SK-N-SH (cell line): ENCODE results near the gene IQSEC3. TPM values are rescaled to one million over a fixed set of nuclear protein-coding genes. Genes with fewer than 3 reads are reported as not detected.
A peak's percentile ranks its signal among the peaks of the same experiment; 100 is the strongest.

Source experiments
- CTCF ChIA-PET: fragments of 300-600, 350-600 bp; formaldehyde crosslinking; extraction: SDS; loops from one replicate; lab custom pipeline; 2021; lab: Yijun Ruan, JAX
- POLR2A ChIA-PET: fragments of 350-600 bp; sonication (Branson Sonifier 250); formaldehyde crosslinking; extraction: SDS; loops from one replicate; lab custom pipeline; 2020; ENCODE audit warnings: antibody characterized with exemption, inconsistent platforms; lab: Yijun Ruan, JAX
- DNase-seq: peaks from one replicate; pipeline ENCODE4 v3.0.0; 2012
- H2AFZ ChIP-seq: fragments of 200-600 bp; sonication (generic); 2 replicates; pipeline ENCODE4 v1.8.1; 2016; ENCODE audit warnings: antibody characterized with exemption, mild to moderate bottlenecking, low read depth
- H3F3A ChIP-seq: fragments of 200-600 bp; sonication (generic); replicated peaks from 2 replicates; pipeline ENCODE3; 2016; ENCODE audit warnings: antibody characterized with exemption, mild to moderate bottlenecking; ENCODE audit not compliant: insufficient read depth
- H3K27ac ChIP-seq, 2 experiments: fragments of 200-500 bp in 1 of 2; fragments of 200-600 bp in 1 of 2; sonication (Bioruptor generic) in 1 of 2; sonication (generic), shearing (Covaris generic) in 1 of 2; 2 replicates each; pipeline versions ENCODE4 v1.5.1 to v1.6.1; 2014 to 2016; ENCODE audit warnings: low read depth in 2 of 2, inconsistent platforms in 1 of 2, low read length in 1 of 2, mild to moderate bottlenecking in 1 of 2, mixed read lengths in 1 of 2
- H3K27me3 ChIP-seq: fragments of 200-600 bp; sonication (generic), shearing (Covaris generic); 2 replicates; pipeline ENCODE4 v1.6.1; 2016; ENCODE audit warnings: mixed run types; ENCODE audit not compliant: insufficient read depth
- H3K36me3 ChIP-seq, 2 experiments: fragments of 200-500 bp in 1 of 2; fragments of 200-600 bp in 1 of 2; sonication (Bioruptor generic) in 1 of 2; sonication (generic) in 1 of 2; replicated peaks in 1 of 2; 2 replicates each; pipeline versions ENCODE3 to v1.5.1; 2014 to 2016; ENCODE audit warnings: low read length in 1 of 2, mild to moderate bottlenecking in 1 of 2; ENCODE audit not compliant: insufficient read depth in 2 of 2, control insufficient read depth in 1 of 2
- H3K4me1 ChIP-seq, 2 experiments: fragments of 200-500 bp in 1 of 2; fragments of 200-600 bp in 1 of 2; sonication (Bioruptor generic) in 1 of 2; sonication (generic), shearing (Covaris generic) in 1 of 2; 2 replicates each; pipeline versions ENCODE4 v1.5.1 to v1.6.1; 2014 to 2016; ENCODE audit warnings: low read depth in 1 of 2, low read length in 1 of 2, mixed run types in 1 of 2; ENCODE audit not compliant: insufficient read depth in 2 of 2, control insufficient read depth in 1 of 2
- H3K4me2 ChIP-seq: fragments of 200-600 bp; sonication (generic), shearing (Covaris generic); 2 replicates; pipeline ENCODE4 v1.6.1; 2017; ENCODE audit warnings: mixed run types
- H3K4me3 ChIP-seq, 2 experiments: fragments of 200-500 bp in 1 of 2; fragments of 200-600 bp in 1 of 2; sonication (Bioruptor generic) in 1 of 2; sonication (generic), shearing (Covaris generic) in 1 of 2; 2 replicates each; pipeline versions ENCODE4 v1.5.1 to v1.8.1; 2014 to 2016; ENCODE audit warnings: low read depth in 2 of 2, inconsistent platforms in 1 of 2, low read length in 1 of 2, mild to moderate bottlenecking in 1 of 2, mixed read lengths in 1 of 2, moderate library complexity in 1 of 2
- H3K79me2 ChIP-seq: fragments of 200-600 bp; sonication (generic); 2 replicates; pipeline ENCODE4 v1.8.1; 2017; ENCODE audit warnings: mild to moderate bottlenecking; ENCODE audit not compliant: insufficient read depth
- H3K9ac ChIP-seq: fragments of 200-600 bp; sonication (generic); 2 replicates; pipeline ENCODE4 v1.6.1; 2017; ENCODE audit warnings: mixed run types
- H3K9me2 ChIP-seq: fragments of 200-600 bp; sonication (generic); 2 replicates; pipeline ENCODE4 v1.6.1; 2017; ENCODE audit warnings: mixed run types
- H3K9me3 ChIP-seq: fragments of 200-600 bp; sonication (generic); 2 replicates; pipeline ENCODE4 v1.6.1; 2017; ENCODE audit warnings: mixed run types, mild to moderate bottlenecking, moderate library complexity
- H4K20me1 ChIP-seq: fragments of 200-600 bp; sonication (generic); 2 replicates; pipeline ENCODE4 v1.6.1; 2017; ENCODE audit warnings: mild to moderate bottlenecking, mixed run types; ENCODE audit not compliant: insufficient read depth
- ELF1 ChIP-seq: IDR thresholded peaks from 2 replicates; pipeline ENCODE4 v1.4.0; 2012
- EZH2phosphoT487 ChIP-seq: fragments of 200-600 bp; sonication (generic); IDR thresholded peaks from 2 replicates; pipeline ENCODE4 v1.6.1; 2017; ENCODE audit warnings: low read depth, mixed run types, mild to moderate bottlenecking, antibody characterized with exemption, moderate library complexity, borderline replicate concordance
- FOSL2 ChIP-seq: IDR thresholded peaks from 2 replicates; pipeline ENCODE4 v1.4.0; 2012; ENCODE audit warnings: low read depth, mild to moderate bottlenecking, moderate library complexity, borderline replicate concordance
- GABPA ChIP-seq: IDR thresholded peaks from 2 replicates; pipeline ENCODE4 v1.4.0; 2012; ENCODE audit warnings: low read depth, mild to moderate bottlenecking
- GATA2 ChIP-seq: sonication (generic); formaldehyde crosslinking; IDR thresholded peaks from 2 replicates; pipeline ENCODE4 v1.5.0; 2020; ENCODE audit warnings: mild to moderate bottlenecking, missing genetic modification reagents
- MAX ChIP-seq: IDR thresholded peaks from 2 replicates; pipeline ENCODE4 v1.4.0; 2012; ENCODE audit warnings: low read depth
- MEF2A ChIP-seq: IDR thresholded peaks from 2 replicates; pipeline ENCODE4 v1.4.0; 2012; ENCODE audit warnings: low read depth, borderline replicate concordance
- MXI1 ChIP-seq: IDR thresholded peaks from 2 replicates; pipeline ENCODE4 v1.6.1; 2012; ENCODE audit warnings: mild to moderate bottlenecking, low read depth, low read length, improper control_type of control experiment
- NFIC ChIP-seq: IDR thresholded peaks from 2 replicates; pipeline ENCODE4 v1.4.0; 2012; ENCODE audit warnings: borderline replicate concordance
- POLR2AphosphoS5 ChIP-seq: IDR thresholded peaks from 2 replicates; pipeline ENCODE4 v1.6.1; 2012; ENCODE audit warnings: low read depth, low read length
- REST ChIP-seq: IDR thresholded peaks from 2 replicates; pipeline ENCODE4 v1.6.1; 2012; ENCODE audit warnings: mild to moderate bottlenecking, low read depth, low read length, moderate library complexity
- RFX5 ChIP-seq: IDR thresholded peaks from 2 replicates; pipeline ENCODE4 v1.6.1; 2012; ENCODE audit warnings: mild to moderate bottlenecking, improper control_type of control experiment, low read length
- SIN3A ChIP-seq: IDR thresholded peaks from 2 replicates; pipeline ENCODE4 v1.6.1; 2012; ENCODE audit warnings: low read depth, mild to moderate bottlenecking, low read length, moderate library complexity, borderline replicate concordance
- TCF12 ChIP-seq: IDR thresholded peaks from 2 replicates; pipeline ENCODE4 v1.4.0; 2012
- ZBTB33 ChIP-seq: IDR thresholded peaks from 2 replicates; pipeline ENCODE4 v1.4.0; 2012; ENCODE audit warnings: low read depth, borderline replicate concordance
- WGBS: methylation state at CpG from one replicate; pipeline ENCODE4 v1.1.6; 2017; ENCODE audit warnings: low lambda C conversion rate; 5-methylcytosine and 5-hydroxymethylcytosine counted together
- polyA plus RNA-seq, 3 experiments: library from polyadenylated mRNA; depleted of rRNA; stranded (reverse); fragments of >200 nt; gene quantifications; 2 replicates each; pipeline ENCODE4 v1.2.3, GENCODE V29; 2012

The IQSEC3 gene
- polyA plus RNA-seq, 1 of the 3 experiments (the other 2 are of a cell fraction), result 0.02 TPM

GRCh38 chr12:120951-121350 lies 54.4 kb downstream of the IQSEC3 start:
- H3K4me1 ChIP-seq, result no peaks in the 10 kb centered on the region
- POLR2A ChIA-PET, result no interaction called here
- no peak for TF ChIP-seq TCF12
- TF ChIP-seq GABPA, result no peak
- TF ChIP-seq ZBTB33, result no peak
- TF ChIP-seq MAX, result no peak
- TF ChIP-seq SIN3A, result no peak
- TF ChIP-seq POLR2AphosphoS5, result no peak
- no peak for TF ChIP-seq ELF1
- TF ChIP-seq RFX5, result no peak
- no peak for TF ChIP-seq GATA2
- TF ChIP-seq EZH2phosphoT487, result no peak
- no peak for TF ChIP-seq MXI1
- no peak for TF ChIP-seq MEF2A
- no peak for TF ChIP-seq NFIC

GRCh38 chr12:121647-122046 lies 55.1 kb downstream of the IQSEC3 start:
- Histone ChIP-seq H3K9me3 (no peaks in the 10 kb centered on the region), H3K4me1 (no peaks in the 10 kb centered on the region), H4K20me1 (no peaks in the 10 kb centered on the region), H3K27ac (no peak overlapping the region), H3K27me3 (0 out of 2 replicates have a peak, but pooled peaks cover 6% of the 10 kb centered on the region), H3K9me2 (no peaks in the 10 kb centered on the region), H3K4me2 (no peak overlapping the region), H3F3A (no peaks in the 10 kb centered on the region), H3K36me3 (no peaks in the 10 kb centered on the region), H2AFZ (no peak overlapping the region), H3K4me3 (no peak overlapping the region), H3K9ac (no peak overlapping the region), H3K79me2 (no peaks in the 10 kb centered on the region)
- TF ChIP-seq REST, result peak; percentile 76
- no peak for TF ChIP-seq FOSL2
- 66% methylated on average over 11 of the region's 11 CpGs for WGBS
- ChIA-PET CTCF (interaction anchor here (1.3 kb wide), 1 partner anchor 15 kb away, joined by 3 read pairs; no protein-coding TSS in a partner anchor), POLR2A (no interaction called here)
- DNase-seq, result no peak

More at GRCh38 chr12:120951-121350, 54.4 kb downstream of the IQSEC3 start:
- Histone ChIP-seq H2AFZ (no peak overlapping the region), H3K9me3 (no peaks in the 10 kb centered on the region), H3K36me3 (no peaks in the 10 kb centered on the region), H3K4me3 (no peak overlapping the region), H3K9me2 (no peaks in the 10 kb centered on the region), H3K79me2 (no peaks in the 10 kb centered on the region), H3K4me2 (no peak overlapping the region), H3F3A (no peaks in the 10 kb centered on the region), H3K27me3 (0 out of 2 replicates have a peak, but pooled peaks cover 6% of the 10 kb centered on the region), H4K20me1 (no peaks in the 10 kb centered on the region), H3K9ac (no peak overlapping the region), H3K27ac (no peak overlapping the region)
- CTCF ChIA-PET, result interaction anchor here (0.5 to 1.3 kb wide), 2 partner anchors 14 to 33 kb away, joined by 3 read pairs; no protein-coding TSS in a partner anchor
- DNase-seq, result no peak
- 31% methylated on average over 2 of the region's 6 CpGs for WGBS
